Hematopoietic multipotent progenitor cell treated with erythropoietin and hydrocortisone succinate and interleukin-3 and kit ligand, for 6 days (in vitro differentiated cells): ENCODE measurements around the gene EARS2.
A peak's percentile ranks its signal among the peaks of the same experiment; 100 is the strongest.
"Not testable (repeated sequence)": the region's sequence is repeated elsewhere in the genome, so short reads cannot be mapped to it uniquely, and the experiment has no call there.

Experiments used
- DNase-seq: peaks from one replicate; pipeline ENCODE4 v3.0.0-alpha.2; 2015

EARS2 gene

DNA sequence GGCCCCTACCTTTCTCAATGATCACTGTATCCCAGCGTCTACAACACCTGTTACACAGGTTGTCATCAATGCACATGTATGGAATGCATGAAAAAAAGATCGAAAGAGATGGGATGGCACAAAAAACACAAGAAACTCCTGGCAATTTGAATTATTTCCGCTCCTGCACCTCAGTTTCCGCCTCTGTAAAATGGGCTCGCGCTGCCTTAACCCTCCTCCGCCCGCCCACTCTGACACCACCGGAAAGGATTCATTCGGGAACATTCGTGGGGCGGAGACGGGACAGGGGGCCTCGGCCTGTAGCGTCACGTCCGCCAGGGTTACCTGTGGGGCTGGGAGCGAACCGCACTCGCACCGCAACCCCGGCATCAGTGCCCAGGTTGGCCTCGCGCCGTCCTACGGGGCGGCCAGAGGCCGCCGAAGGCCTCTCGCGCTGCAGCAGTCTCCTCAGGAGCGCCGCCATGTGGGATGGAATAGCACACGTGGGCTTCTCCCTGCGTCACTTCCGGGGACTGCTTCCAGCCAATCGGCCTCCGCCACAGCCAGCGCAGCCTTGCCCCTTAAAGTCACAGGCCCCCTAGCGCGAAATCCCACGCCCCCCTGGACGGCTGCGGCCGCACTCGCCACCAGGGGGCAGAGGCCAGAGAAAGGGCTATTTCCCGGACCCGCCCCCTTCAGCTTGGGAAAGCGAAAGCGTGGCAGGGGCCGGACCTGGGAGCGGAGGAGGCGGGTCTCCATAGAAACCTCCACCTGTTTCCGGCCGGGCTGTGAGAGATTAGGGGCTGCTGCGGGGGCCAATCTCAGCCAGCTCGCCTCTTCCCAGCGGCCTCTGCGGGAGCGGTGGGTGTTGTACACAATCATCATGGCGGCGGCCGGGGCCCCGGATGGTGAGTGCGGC lies at the start of gene EARS2, which contains the start of gene UBFD1:
TSS of gene EARS2 (minus strand) at position 470 of the 898 bp plus-strand sequence. CDS start at position 463, 7 bp downstream.
TSS of gene UBFD1 (plus strand) at position 847 of the 898 bp plus-strand sequence. CDS start at position 863, 16 bp downstream.
- DNase-seq = peak; percentile 100

DNA sequence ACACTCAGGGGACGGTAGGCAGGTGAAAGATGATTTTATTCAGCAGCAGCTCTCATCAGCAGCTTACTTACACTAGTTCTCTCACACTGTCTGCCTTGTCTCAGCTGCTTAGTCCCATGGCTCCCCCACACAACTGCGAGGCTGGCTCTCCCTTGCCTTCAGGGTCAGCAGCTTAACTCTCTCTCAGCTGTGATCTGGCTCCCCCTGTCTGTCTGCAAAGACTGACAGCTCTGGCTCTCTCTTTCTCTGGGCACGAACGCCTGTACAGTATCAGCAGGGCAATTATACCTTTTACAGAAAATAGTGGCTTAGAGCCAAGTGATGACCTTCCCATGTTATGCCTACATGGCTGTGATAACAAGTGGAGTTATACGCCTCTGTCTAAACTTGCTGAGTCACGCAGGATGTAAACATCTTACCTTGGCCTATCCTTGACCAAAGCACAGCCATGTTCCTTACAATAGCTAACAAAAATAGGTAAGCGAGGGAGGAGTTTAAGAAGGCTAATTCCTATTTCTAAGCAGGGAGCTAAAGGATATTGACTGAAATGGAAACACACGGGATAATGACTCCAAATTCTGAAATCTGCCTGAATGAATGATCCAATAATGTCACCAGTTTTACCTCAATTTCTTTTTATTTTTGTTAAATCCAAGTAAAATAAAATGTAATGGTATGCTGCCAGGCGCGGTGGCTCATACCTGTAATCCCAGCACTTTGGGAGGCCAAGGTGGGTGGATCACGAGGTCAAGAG lies 40.0 kb upstream of the EARS2 start:
- peak; percentile 83 for DNase-seq

DNA sequence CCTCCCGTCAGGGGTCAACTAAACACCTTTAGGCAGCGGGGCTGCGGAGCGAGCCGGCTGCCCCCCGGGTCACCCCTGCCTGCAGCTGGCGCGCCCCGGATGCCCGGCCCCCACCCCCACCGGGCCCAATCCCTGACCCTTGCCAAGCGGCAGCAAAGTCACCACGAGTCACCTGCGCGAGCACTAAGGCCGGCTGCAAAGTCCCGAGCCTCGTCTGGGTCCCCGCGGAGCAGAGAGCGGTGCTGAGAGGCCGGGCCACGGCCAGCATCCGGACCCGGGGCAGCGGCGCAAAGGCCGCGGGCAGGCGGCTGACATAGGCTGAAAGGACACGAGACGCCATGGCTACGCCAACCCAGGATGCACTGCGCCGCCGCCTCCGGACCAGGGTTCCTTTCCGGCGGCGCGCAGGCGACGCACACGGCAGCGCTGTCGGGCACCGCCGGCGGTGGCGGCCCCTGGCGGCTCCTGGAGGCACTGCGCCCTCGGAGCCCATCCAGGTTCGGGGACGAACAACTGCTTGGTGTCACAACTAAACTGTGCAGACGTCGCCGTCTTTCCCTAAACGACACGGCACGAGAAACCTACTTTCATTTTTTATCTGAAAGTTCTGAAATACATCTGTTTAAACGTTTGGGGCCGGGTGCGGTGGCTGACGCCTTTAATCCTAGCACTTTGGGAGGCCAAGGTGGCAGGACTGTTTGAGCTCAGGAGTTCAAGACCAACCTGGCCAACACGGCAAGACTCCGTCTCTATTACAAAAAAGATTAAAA lies 39.0 kb upstream of the EARS2 start, which contains the start of gene NDUFAB1:
TSS of gene NDUFAB1 (minus strand) at position 366 of the 770 bp plus-strand sequence. CDS start at position 340, 26 bp downstream.
- DNase-seq = peak; percentile 94

DNA sequence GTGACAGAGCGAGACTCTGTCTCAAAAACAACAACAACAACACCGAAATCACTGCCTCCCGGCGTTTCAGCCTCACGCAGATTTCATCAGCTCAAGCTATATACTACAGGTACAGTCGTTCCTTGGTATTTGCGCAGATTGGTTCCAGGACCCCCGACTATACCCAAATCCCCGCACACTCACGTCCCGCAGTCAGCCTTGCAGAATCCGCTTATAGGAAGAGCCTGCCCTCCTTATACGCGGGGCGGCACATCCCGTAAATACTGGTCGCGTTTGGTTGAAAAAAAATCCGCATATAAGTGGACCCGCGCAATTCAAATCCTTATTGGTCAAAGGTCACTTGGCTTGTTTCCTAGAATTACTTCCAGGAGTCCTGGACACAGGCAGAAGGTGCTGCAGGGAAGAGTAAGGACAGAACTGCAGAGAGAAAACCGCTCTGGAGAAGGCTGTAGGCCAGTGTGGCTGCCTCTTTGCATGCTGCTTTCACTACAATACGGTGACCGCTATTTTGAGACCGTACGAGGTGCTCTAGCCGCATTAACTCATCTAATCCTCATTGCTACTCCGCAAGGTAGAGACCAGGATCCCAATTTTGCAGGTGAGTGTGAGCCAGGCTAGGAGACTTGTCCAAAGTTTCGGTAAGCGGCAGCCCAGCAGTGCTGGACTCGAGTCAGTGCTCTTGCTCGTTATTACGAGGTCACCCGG lies 38.2 kb upstream of the EARS2 start:
- peak; percentile 27 for DNase-seq

DNA sequence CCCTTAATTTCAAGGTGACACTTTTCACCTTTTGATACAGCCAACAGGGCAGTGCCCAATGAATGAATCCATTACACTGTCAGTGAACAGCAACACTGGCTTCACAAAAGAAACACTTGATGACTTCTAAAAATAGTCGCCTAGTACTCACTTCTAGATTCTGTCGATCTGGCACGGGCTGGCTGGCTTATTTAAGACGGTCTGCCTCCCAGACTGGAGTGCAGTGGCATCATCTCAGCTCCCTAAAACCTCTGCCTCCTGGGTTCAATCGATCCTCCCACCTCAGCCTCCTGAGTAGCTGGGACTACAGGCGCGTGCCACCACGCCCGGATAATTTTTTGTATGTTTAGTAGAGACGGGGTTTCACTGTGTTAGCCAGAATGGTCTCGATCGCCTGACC lies 37.0 kb upstream of the EARS2 start:
- no peak for DNase-seq

DNA sequence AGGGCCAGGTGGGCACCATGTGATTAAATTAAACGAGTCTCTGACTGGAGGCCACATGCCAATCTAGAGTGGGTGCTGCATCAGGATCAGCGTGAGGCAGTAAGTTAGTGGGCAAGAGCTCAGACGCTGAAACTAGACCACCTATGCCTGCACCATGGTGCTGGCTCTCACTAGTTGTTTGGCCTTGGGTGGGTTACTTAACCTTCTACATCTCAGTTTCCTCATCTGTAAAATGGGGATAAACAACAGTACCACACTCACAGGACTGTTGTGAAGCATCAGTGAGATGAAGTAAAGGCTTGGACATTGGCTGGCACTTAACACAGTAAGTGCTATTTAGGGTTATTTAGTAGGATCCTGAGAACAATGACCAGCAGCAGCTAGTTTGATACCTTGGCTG lies 33.0 kb upstream of the EARS2 start:
- DNase-seq = no peak

DNA sequence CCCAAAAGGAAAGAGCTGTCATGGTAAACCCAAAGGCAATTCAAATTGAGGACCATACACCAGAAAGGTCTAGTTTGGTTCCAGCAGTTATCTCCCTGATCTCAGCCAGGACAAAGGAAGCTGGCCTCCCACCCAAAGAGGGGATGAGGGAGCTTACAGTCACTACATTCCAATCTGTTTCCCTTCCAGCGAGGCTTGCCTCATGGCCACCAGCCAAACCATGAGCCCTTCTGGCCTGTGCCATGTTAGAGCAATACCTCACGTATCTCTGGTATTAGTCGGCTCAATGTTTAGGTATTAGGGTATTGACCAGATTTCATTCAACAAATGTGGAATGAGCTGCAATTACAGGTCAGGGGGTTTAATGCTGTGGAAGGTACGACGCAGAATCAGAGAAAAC lies 30.6 kb upstream of the EARS2 start:
- no peak for DNase-seq

DNA sequence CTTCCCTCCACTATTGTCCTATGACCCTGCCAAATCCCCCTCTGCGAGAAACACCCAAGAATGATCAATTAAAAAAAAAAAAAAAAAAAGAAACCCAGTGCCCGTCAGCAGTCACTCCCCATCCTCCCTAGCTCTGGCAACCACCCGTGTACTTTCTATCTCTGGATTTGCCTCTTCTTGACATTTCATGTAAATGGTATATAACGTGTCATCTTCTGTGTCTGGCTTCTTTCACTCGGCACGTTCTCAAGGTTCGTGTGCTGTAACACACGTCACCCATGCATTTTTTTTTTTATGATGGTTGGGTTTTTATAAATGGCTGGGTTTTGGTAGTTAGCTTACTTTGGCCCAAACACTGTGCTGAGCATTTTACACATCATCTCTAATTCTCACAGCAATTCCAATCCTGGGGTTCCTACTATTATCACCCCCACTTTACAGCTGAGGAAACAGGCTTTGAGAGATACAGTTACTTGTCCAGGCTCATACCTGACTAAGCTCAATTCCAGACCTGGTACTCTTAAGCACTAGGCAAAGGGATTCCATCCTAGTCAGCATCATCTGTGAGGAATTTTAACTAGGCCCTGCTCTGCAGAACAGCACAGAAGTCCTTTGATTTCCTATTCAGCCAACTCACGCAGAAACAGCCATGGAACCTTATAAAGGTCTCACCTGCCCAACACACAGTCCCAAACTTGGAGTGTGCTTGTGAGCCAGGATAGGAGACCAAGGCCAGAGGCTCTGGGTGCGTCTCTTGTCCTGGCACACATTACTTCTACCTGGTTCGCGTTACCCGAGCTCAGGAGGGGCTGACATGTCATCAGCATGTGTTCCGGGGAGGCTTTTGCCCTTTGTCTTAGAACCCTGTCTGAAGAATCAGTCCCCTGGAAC lies 27.3 kb upstream of the EARS2 start:
- DNase-seq = no peak

DNA sequence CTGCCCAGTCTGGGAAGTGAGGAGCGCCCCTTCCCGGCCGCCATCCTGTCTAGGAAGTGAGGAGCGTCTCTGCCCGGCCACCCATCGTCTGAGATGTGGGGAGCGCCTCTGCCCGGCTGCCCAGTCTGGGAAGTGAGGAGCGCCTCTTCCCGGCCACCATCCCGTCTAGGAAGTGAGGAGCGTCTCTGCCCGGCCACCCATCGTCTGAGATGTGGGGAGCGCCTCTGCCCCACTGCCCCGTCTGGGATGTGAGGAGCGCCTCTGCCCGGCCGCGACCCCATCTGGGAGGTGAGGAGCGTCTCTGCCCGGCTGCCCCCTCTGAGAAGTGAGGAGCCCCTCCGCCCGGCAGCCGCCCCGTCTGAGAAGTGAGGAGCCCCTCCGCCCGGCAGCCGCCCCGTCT lies 26.1 kb upstream of the EARS2 start:
- DNase-seq = not testable (repeated sequence)

DNA sequence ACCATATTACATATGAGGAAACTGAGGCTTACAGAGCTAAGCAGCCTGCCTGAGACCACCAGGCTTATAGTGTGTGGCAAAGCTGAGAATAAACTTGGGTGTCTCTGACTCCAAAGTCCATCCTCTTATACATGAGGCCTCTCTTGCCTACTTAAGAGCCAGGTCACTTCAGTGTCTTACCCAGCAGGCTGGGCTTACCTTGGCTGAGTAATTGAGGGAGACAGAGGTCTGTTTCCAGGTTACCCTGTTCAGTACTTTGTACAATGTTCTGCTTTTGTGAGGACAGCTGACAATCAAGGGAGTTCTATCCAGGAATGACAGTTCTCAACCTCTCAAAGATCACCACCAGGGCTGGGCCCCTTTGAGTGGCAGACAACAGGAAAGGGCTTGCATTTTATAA lies 24.6 kb upstream of the EARS2 start:
- DNase-seq = no peak

DNA sequence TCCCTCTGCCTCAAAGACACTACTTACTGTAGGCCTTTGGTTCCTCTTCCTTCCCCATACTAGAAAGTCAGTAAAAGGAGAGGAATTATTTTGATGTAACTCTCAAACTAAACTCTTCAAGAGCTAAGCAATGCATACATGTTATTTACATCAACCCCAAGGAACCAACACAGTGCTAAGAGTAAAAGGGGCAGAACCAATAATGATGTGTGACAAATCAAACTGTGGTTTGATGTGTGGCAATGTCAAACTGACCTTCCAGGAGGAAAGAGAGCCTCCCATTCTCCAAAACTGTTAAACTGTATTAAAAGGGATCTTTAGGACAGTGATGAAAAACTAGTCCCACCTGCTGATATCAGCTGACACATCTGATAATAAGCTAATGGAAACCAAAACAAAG lies 23.2 kb upstream of the EARS2 start:
- DNase-seq = no peak

DNA sequence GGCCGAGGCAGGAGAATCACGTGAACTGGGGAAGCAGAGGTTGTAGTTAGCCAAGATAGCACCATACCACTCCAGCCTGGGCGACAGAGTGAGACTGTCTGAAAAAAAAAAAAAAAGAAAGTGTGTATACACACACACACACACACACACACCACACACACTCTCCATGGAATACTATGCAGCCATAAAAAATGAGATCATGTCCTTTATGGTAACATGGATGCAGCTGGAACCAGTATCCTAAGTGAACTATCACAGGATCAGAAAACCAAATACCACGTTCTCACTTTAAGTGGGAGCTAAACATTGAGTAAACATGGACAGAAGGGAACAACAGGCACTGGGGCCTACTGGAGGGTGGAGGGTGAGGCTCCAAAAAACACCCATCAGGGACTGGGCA lies 22.2 kb upstream of the EARS2 start:
- DNase-seq = no peak

DNA sequence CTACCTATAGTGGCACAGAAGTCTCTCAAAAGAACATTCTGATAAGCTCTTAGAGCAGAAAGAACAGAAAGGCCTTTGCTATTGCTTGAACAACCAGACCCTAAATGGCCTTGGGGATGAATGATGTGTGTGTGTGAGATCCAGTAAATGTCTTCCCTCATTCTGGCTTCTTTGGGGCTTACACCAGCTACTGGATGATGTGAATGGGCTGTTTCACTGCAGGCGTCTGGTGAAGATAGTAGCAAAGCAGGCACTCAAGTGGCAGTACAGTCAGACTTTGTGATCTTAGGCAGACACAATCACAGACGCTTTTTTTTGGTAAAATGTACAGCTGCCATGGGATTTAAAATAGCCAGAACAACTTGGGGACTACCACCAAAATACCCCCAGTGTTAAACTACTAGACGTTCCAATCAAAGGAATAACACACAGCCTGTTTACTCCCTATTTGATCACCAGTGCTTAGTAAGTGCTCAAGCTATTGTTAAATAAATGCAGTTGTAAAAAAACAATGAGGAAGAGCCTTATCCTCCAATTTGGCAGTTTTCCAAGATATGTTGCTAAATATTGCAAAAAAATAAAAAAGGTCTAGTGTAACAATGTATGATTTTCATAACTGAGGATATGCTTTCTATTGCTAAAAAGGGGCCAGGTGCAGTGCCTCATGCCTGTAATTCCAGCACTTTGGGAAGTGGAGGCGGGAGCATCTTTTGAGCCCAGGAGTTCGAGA lies 21.1 kb upstream of the EARS2 start:
- DNase-seq = peak; percentile 63

DNA sequence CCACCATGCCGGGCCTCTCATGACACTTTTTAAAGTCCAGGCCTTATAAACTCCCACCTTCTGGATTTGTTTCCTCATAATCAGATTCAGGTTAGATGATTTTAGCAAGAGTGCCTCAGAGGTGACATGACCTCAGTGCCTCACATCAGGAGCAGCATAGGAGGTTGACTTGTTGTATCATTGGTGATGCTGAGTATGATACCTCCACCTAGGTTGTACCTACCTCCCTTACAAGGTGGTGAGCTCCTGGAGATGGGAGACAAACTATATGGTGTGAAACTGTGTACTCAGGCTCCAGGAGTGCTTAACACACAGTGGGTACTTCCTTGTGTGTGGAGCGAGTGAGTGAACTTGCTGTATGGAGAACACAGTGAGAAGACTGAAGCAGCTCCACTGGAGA lies 20.3 kb upstream of the EARS2 start:
- no peak for DNase-seq

DNA sequence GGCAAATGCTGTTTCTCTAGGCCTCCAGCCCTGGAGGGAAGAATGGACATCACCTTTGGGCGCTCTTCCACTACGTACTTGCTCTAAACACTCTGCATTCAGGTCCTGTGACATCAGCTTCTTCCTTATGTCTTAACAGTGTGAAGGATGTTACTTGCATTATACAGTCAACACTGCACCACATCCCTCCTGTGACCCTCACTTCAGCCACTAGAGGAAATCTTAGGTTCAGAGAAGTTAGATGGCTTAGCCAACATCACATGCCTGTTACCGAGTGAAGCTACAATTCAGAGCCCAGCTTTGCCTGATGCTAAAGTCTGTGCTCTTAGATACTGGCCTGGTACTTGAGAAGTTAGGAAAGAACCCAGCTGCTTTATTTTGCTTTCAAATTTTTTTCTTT lies 18.7 kb upstream of the EARS2 start:
- DNase-seq = no peak

DNA sequence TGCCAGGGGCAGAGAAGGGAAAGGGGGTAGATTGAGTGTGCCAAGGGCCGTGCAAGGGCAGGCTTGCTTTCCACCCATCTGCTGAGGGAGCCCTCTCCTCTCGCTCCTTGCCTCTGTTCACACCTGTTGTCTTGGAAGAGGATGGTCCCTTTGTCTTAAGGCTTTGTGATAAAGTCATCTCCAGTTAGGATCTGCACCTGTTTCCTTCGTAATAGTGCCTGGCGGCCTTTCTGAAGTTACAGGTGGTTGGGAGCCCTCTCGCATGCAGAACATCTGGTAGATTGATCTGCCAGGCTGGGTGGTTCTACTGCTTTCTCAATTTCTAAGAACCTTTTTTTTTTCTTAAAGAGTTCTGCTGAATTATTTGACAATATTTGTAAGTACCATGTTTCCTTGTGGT lies 16.7 kb upstream of the EARS2 start:
- no peak for DNase-seq

DNA sequence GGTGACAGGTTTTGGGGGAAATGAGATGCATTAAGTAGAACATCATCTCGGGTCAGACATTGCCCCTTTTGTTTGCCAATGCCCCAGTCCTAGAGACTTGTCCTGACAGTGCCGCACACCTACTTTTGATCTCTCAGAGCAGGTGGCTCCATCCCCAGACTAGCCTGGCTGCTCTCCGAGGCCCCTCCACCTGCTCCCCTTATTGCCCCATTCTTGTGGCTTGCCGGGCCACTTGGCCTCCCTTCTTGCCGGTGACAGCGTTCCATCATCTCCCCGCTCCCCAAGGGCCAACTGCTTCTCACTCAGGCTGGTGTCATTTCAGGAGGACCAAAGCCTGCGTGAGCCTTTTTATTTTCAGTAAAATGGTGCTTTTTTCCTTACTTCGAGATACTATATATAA lies 15.2 kb upstream of the EARS2 start:
- no peak for DNase-seq

DNA sequence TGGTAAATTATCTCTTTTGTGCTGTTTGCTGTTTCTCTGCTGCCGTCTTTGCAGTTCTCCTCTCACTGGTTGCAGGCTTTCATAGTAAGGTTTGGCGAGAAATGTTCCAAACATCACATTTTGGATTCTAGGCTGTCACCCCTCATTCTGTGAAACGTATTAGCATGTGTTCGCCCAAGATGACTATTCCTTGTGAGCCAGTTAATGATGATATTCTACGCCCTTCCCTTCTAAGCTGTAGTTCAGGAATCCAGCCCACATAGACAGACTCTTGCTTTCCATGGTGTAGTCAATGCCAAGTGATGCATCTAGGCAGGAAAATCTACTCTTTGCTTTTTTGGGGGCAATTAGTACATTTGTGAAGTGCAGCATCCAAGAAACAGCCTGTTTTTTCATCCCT lies 14.7 kb upstream of the EARS2 start:
- no peak for DNase-seq

DNA sequence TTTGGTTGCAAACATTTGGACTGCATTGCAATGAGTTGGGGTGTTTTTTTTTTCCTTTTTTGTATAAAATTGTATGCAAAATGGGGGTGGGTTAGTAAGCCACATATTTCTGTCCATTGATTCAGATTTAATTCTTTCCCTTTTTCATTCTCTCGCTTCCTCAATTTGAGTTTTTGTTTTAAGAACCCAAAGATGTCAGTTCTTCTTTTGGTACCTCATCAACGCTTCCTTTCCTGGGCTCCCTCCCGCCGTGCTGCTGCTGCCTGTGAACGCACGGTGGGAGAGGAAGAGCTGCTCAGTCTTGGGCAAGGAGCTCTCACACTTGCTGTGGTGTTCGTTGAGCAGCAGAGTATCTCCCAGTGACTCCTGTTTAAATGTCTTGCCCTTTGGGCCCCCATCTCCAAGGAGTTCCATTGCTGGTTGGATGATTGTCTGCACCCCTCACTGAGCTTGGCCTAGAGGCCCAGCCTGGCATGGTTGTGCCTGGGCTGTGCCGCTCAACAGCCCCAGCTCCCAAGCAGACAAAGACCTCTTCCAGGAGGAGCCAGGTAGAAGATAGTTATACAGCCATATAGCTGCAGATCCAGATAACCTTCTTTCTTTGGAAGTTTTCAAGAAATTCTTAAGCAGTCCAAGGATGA lies 14.0 kb upstream of the EARS2 start:
- no peak for DNase-seq

DNA sequence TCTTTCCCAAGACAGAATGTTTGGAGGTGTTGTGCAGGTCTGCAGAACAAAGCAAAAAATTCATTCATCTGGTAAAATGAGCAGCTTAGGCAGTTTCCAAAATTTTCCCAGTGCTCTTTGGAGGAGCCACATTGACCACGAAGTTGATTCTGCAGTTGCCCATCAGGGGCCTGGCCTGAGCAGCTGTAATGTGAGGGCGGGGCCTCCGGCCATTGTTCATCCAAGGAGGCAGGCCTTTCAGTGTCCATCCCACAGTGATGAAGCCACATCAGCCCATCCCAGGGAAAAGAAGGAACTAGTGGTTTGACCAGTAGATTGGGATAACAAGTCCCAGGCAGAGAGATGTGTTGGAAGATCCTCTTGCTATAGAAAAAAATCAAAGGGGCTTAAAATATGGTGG lies 10.5 kb upstream of the EARS2 start:
- no peak for DNase-seq
